ENCODE data around the gene FAXDC2.

Gene FAXDC2
- total RNA-seq: 0 to 0.39 (median 0.35) reads per million in 3 donors

- Histone ChIP-seq H3K4me1 (ENCODE audit: control insufficient read depth, insufficient read depth, low read length, poor library complexity, severe bottlenecking) (no peaks in the 10 kb centered on the region), H3K27me3 (replicated peaks; ENCODE audit: control insufficient read depth, insufficient read depth, low read length, poor library complexity, severe bottlenecking) (no peaks in the 10 kb centered on the region), H3K4me3 (ENCODE audit: insufficient read depth, low read depth, low read length, poor library complexity, severe bottlenecking) (no peak within 1 kb of the TSS), H3K27ac (ENCODE audit: insufficient read depth, low read length, poor library complexity, severe bottlenecking) (no peak within 1 kb of the TSS), H3K36me3 (ENCODE audit: control insufficient read depth, insufficient read depth, low read length) (no peaks in the 10 kb centered on the region), H3K9me3 (ENCODE audit: control insufficient read depth, low read length) (no peaks in the 10 kb centered on the region)
- no peak for DNase-seq
Measured at GRCh38 chr5:154850255-154851062, at the start of gene FAXDC2. FAXDC2 (minus strand) TSS chr5:154850603; CDS start chr5:154838178, 12,425 bp downstream.

- Histone ChIP-seq H3K27ac (ENCODE audit: insufficient read depth, low read length, poor library complexity, severe bottlenecking) (no peak overlapping the region), H3K9me3 (ENCODE audit: control insufficient read depth, low read length) (no peaks in the 10 kb centered on the region), H3K4me3 (ENCODE audit: insufficient read depth, low read depth, low read length, poor library complexity, severe bottlenecking) (no peak overlapping the region), H3K27me3 (replicated peaks; ENCODE audit: control insufficient read depth, insufficient read depth, low read length, poor library complexity, severe bottlenecking) (no peaks in the 10 kb centered on the region), H3K36me3 (ENCODE audit: control insufficient read depth, insufficient read depth, low read length) (peaks cover 74% of the 10 kb centered on the region), H3K4me1 (ENCODE audit: control insufficient read depth, insufficient read depth, low read length, poor library complexity, severe bottlenecking) (no peaks in the 10 kb centered on the region)
- no peak for DNase-seq
Measured at GRCh38 chr5:154900066-154900465, 49.7 kb upstream of the FAXDC2 start.

- Histone ChIP-seq H3K4me1 (ENCODE audit: control insufficient read depth, insufficient read depth, low read length, poor library complexity, severe bottlenecking) (no peaks in the 10 kb centered on the region), H3K36me3 (ENCODE audit: control insufficient read depth, insufficient read depth, low read length) (peaks cover 69% of the 10 kb centered on the region)
Measured at GRCh38 chr5:154899151-154899816, 48.9 kb upstream of the FAXDC2 start.

GRCh38 chr5:154898210-154898609 lies 47.8 kb upstream of the FAXDC2 start:
- H3K4me1 ChIP-seq (ENCODE audit: control insufficient read depth, insufficient read depth, low read length, poor library complexity, severe bottlenecking): no peaks in the 10 kb centered on the region
- H3K36me3 ChIP-seq (ENCODE audit: control insufficient read depth, insufficient read depth, low read length): peaks cover 71% of the 10 kb centered on the region
- H3K27me3 ChIP-seq (replicated peaks; ENCODE audit: control insufficient read depth, insufficient read depth, low read length, poor library complexity, severe bottlenecking): no peaks in the 10 kb centered on the region
- no peak overlapping the region for H3K27ac ChIP-seq (ENCODE audit: insufficient read depth, low read length, poor library complexity, severe bottlenecking)
- DNase-seq: no peak
- H3K4me3 ChIP-seq (ENCODE audit: insufficient read depth, low read depth, low read length, poor library complexity, severe bottlenecking): no peak overlapping the region
- no peaks in the 10 kb centered on the region for H3K9me3 ChIP-seq (ENCODE audit: control insufficient read depth, low read length)

More at GRCh38 chr5:154899151-154899816, 48.9 kb upstream of the FAXDC2 start:
- H3K27me3 ChIP-seq (replicated peaks; ENCODE audit: control insufficient read depth, insufficient read depth, low read length, poor library complexity, severe bottlenecking): no peaks in the 10 kb centered on the region
- no peak overlapping the region for H3K27ac ChIP-seq (ENCODE audit: insufficient read depth, low read length, poor library complexity, severe bottlenecking)
- DNase-seq: no peak
- H3K4me3 ChIP-seq (ENCODE audit: insufficient read depth, low read depth, low read length, poor library complexity, severe bottlenecking): no peak overlapping the region
- H3K9me3 ChIP-seq (ENCODE audit: control insufficient read depth, low read length): no peaks in the 10 kb centered on the region

GRCh38 chr5:154896562-154897165 lies 46.3 kb upstream of the FAXDC2 start:
- Histone ChIP-seq H3K4me3 (ENCODE audit: insufficient read depth, low read depth, low read length, poor library complexity, severe bottlenecking) (no peak overlapping the region), H3K27me3 (replicated peaks; ENCODE audit: control insufficient read depth, insufficient read depth, low read length, poor library complexity, severe bottlenecking) (no peaks in the 10 kb centered on the region), H3K4me1 (ENCODE audit: control insufficient read depth, insufficient read depth, low read length, poor library complexity, severe bottlenecking) (no peaks in the 10 kb centered on the region), H3K36me3 (ENCODE audit: control insufficient read depth, insufficient read depth, low read length) (peaks cover 70% of the 10 kb centered on the region), H3K9me3 (ENCODE audit: control insufficient read depth, low read length) (no peaks in the 10 kb centered on the region), H3K27ac (ENCODE audit: insufficient read depth, low read length, poor library complexity, severe bottlenecking) (no peak overlapping the region)
- DNase-seq: no peak

GRCh38 chr5:154895606-154896561 lies 45.5 kb upstream of the FAXDC2 start:
- Histone ChIP-seq H3K36me3 (ENCODE audit: control insufficient read depth, insufficient read depth, low read length) (peaks cover 70% of the 10 kb centered on the region), H3K27me3 (replicated peaks; ENCODE audit: control insufficient read depth, insufficient read depth, low read length, poor library complexity, severe bottlenecking) (no peaks in the 10 kb centered on the region), H3K4me1 (ENCODE audit: control insufficient read depth, insufficient read depth, low read length, poor library complexity, severe bottlenecking) (no peaks in the 10 kb centered on the region), H3K9me3 (ENCODE audit: control insufficient read depth, low read length) (no peaks in the 10 kb centered on the region), H3K27ac (ENCODE audit: insufficient read depth, low read length, poor library complexity, severe bottlenecking) (no peak overlapping the region), H3K4me3 (ENCODE audit: insufficient read depth, low read depth, low read length, poor library complexity, severe bottlenecking) (no peak overlapping the region)
- DNase-seq: no peak

GRCh38 chr5:154893381-154893780 lies 43.0 kb upstream of the FAXDC2 start:
- no peak overlapping the region for H3K27ac ChIP-seq (ENCODE audit: insufficient read depth, low read length, poor library complexity, severe bottlenecking)
- no peak overlapping the region for H3K4me3 ChIP-seq (ENCODE audit: insufficient read depth, low read depth, low read length, poor library complexity, severe bottlenecking)
- H3K27me3 ChIP-seq (replicated peaks; ENCODE audit: control insufficient read depth, insufficient read depth, low read length, poor library complexity, severe bottlenecking): no peaks in the 10 kb centered on the region
- DNase-seq: no peak
- peaks cover 71% of the 10 kb centered on the region for H3K36me3 ChIP-seq (ENCODE audit: control insufficient read depth, insufficient read depth, low read length)
- no peaks in the 10 kb centered on the region for H3K4me1 ChIP-seq (ENCODE audit: control insufficient read depth, insufficient read depth, low read length, poor library complexity, severe bottlenecking)
- H3K9me3 ChIP-seq (ENCODE audit: control insufficient read depth, low read length): no peaks in the 10 kb centered on the region

- no peaks in the 10 kb centered on the region for H3K27me3 ChIP-seq (replicated peaks; ENCODE audit: control insufficient read depth, insufficient read depth, low read length, poor library complexity, severe bottlenecking)
- peaks cover 76% of the 10 kb centered on the region for H3K36me3 ChIP-seq (ENCODE audit: control insufficient read depth, insufficient read depth, low read length)
- no peaks in the 10 kb centered on the region for H3K9me3 ChIP-seq (ENCODE audit: control insufficient read depth, low read length)
- no peak overlapping the region for H3K4me3 ChIP-seq (ENCODE audit: insufficient read depth, low read depth, low read length, poor library complexity, severe bottlenecking)
- no peak overlapping the region for H3K27ac ChIP-seq (ENCODE audit: insufficient read depth, low read length, poor library complexity, severe bottlenecking)
- DNase-seq: no peak
- H3K4me1 ChIP-seq (ENCODE audit: control insufficient read depth, insufficient read depth, low read length, poor library complexity, severe bottlenecking): no peaks in the 10 kb centered on the region
Measured at GRCh38 chr5:154892369-154892771, 42.0 kb upstream of the FAXDC2 start.

- DNase-seq: no peak
- Histone ChIP-seq H3K4me3 (ENCODE audit: insufficient read depth, low read depth, low read length, poor library complexity, severe bottlenecking) (no peak overlapping the region), H3K27me3 (replicated peaks; ENCODE audit: control insufficient read depth, insufficient read depth, low read length, poor library complexity, severe bottlenecking) (no peaks in the 10 kb centered on the region), H3K36me3 (ENCODE audit: control insufficient read depth, insufficient read depth, low read length) (peaks cover 35% of the 10 kb centered on the region), H3K9me3 (ENCODE audit: control insufficient read depth, low read length) (peaks cover 13% of the 10 kb centered on the region), H3K4me1 (ENCODE audit: control insufficient read depth, insufficient read depth, low read length, poor library complexity, severe bottlenecking) (no peaks in the 10 kb centered on the region), H3K27ac (ENCODE audit: insufficient read depth, low read length, poor library complexity, severe bottlenecking) (no peak overlapping the region)
Measured at GRCh38 chr5:154885439-154885838, 35.0 kb upstream of the FAXDC2 start.

Measured in effector memory CD4-positive, alpha-beta T cell (primary cell).